Fibroblast of peridontal ligament (primary cell): ENCODE results near the gene ACACA.

ENCODE experiments used
- DNase-seq: peaks from one replicate; pipeline ENCODE4 v3.0.0-alpha.2; 2010; ENCODE audit errors: extremely low read depth

The ACACA gene

DNA sequence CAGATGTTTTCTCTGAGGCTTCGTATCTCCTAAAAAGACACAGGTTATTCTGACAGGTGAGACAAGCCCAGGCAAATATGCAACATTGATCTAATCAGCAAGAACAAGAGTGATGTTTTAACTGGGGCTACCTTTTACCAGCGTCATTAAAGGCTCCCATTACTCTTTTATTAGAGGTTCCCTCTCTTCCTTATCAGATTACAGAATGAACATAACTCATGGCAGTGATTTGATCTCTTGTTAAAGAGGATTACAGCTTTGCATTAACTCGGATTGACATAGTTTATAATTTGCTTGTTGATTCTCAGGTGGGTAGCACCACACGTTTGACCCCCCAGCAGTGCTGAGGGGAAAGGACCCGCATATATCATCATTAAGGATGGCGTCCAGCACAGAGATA lies 367.4 kb downstream of the ACACA start:
- DNase-seq: no peak

DNA sequence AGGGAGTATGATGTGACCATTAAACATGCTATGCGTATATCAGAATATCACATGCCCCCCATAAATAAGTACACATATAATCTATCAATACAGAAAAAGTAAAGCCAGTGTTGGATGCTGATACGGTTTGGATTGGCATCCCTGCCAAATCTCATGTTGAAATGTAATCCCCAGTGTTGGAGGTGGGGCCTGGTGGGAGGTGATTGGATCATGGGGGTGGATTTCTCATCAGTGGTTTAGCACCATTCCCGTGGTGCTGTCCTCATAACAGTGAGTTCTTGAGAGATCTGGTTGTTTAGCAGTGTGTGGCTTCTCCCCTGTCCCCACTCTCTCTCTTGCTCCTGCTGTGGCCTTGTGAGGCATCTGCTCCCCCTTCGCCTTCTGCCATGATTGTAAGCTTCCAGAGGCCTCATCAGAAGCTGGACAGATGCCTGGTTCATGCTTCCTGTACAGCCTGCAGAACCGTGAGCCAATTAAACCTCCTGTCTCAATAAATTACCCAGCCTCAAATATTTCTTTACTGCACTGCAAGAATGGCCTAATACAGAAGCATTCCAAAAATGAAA lies 369.0 kb downstream of the ACACA start:
- DNase-seq: no peak
